ENCODE results near the gene RHOT1.
"Not testable (repeated sequence)": the region's sequence is repeated elsewhere in the genome, so short reads cannot be mapped to it uniquely, and the experiment has no call there.

Gene RHOT1

DNA sequence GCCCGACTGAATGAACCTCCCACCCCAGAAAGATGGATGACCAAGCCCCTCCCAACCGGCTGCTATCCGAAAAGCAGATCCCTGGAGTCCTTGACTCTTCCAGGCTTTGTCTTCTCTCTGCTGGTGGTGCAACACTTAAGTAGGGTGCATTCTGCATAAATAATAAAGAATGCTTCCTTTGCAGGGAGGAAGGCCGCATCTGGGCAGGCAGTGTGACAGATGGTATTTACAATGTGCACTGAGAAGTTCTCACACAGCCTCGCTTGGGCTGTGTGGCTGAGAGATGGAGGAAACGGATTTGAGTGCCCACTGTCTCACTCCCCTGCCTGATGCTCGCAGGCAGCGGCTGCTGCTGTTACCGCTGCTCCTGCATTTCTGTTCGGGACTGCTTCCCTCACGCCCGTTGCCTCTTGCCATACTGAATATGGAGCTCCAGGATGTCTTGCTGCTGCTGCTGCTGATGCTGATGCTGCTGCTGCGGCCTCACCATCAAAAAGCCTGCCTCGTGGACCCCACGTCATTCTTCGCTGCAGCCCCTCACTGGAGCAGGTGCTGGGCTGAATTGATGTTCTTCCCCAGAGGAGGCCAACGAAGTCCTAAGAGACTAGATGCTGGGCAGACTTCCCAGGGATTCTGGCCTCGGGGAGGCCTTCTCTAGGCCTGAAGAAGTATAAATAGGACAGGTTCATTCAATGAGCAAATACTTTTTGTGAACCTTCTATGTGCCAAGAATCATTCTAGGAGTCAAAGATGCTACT lies 116.3 kb downstream of the RHOT1 start:
- peaks cover 3% of the 10 kb centered on the region for H3K27me3 ChIP-seq (replicated peaks)
- no peak for DNase-seq
- no peak for TF ChIP-seq CTCF (IDR thresholded peaks at IDR 0.05; ENCODE audit: low read depth, low read length, missing control alignments)
- H3K36me3 ChIP-seq (replicated peaks) = no peaks in the 10 kb centered on the region
- H3K4me3 ChIP-seq (ENCODE audit: low read depth, low read length) = no peak overlapping the region
- in situ Hi-C loops (cut with HindIII; ENCODE audit: low pct_ligation_motif_present, low sequenced_read_pairs) = no loop called here
- H3K27ac ChIP-seq = no peak overlapping the region

- Histone ChIP-seq H3K27me3 (replicated peaks) (peaks cover 9% of the 10 kb centered on the region), H3K27ac (no peak overlapping the region), H3K36me3 (replicated peaks) (no peaks in the 10 kb centered on the region), H3K4me3 (ENCODE audit: low read depth, low read length) (no peak overlapping the region)
- TF ChIP-seq CTCF (IDR thresholded peaks at IDR 0.05; ENCODE audit: low read depth, low read length, missing control alignments) = no peak
- DNase-seq = peak; percentile 63
- in situ Hi-C loops (cut with HindIII; ENCODE audit: low pct_ligation_motif_present, low sequenced_read_pairs) = no loop called here
Measured at GRCh38 chr17:32259586-32259985, 117.3 kb downstream of the RHOT1 start.

- Histone ChIP-seq H3K4me3 (ENCODE audit: low read depth, low read length) (no peak overlapping the region), H3K27ac (no peak overlapping the region), H3K36me3 (replicated peaks) (no peaks in the 10 kb centered on the region), H3K27me3 (replicated peaks) (peaks cover 21% of the 10 kb centered on the region)
- in situ Hi-C loops (cut with HindIII; ENCODE audit: low pct_ligation_motif_present, low sequenced_read_pairs) = no loop called here
- no peak for DNase-seq
- no peak for TF ChIP-seq CTCF (IDR thresholded peaks at IDR 0.05; ENCODE audit: low read depth, low read length, missing control alignments)
Measured at GRCh38 chr17:32261417-32261736, 119.1 kb downstream of the RHOT1 start.

DNA sequence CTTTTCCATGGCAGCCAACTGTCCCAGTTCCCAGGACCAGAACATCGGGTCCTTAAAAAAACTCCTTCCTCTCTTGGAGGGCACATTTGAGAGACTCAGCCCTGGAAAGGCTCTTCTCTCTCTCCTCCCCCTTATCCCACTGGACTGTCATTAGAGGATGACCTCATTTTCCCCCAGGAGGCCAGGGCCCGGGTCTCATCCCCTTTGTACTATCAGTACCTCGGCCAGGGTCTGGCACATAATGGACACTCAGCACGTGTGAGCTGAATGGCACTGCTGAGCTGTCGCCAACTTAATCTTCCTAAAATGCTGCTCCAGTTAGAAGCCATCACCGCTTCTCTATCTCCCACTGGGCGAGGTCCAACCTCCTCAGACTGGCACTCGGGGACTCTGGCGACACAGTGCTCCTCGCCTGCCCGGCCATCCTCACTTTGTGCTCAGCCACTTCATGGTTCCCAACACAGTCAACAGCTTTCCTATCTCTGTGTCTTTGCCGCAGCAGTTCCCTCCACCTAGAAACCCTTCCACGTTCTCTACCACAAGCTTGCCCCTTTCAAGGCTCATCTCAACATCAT lies 119.7 kb downstream of the RHOT1 start:
- peaks cover 27% of the 10 kb centered on the region for H3K27me3 ChIP-seq (replicated peaks)

DNA sequence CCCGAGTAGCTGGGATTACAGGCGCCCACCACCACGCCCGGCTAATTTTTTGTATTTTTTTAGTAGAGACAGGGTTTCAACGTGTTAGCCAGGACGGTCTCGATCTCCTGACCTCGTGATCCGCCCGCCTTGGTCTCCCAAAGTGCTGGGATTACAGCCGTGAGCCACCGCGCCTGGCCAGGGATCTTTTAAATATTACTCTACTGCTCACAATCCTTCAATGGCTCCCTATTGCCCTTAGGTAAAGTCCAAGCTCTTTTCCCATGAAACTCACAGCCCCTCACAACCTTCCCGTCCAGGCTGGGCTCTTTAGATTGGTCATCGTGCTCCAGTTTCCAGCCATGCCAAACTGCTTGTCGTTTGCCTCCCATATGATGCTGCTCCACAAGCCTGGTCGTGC lies 121.2 kb downstream of the RHOT1 start:
- peaks cover 37% of the 10 kb centered on the region for H3K27me3 ChIP-seq (replicated peaks)
- H3K36me3 ChIP-seq (replicated peaks); in situ Hi-C loops (cut with HindIII; ENCODE audit: low pct_ligation_motif_present, low sequenced_read_pairs); DNase-seq; H3K4me3 ChIP-seq (ENCODE audit: low read depth, low read length); H3K27ac ChIP-seq: not testable (repeated sequence)

More for the DNA sequence above, 119.7 kb downstream of the RHOT1 start:
- H3K4me3 ChIP-seq (ENCODE audit: low read depth, low read length) = no peak overlapping the region
- no peak overlapping the region for H3K27ac ChIP-seq
- no peak for DNase-seq
- in situ Hi-C loops (cut with HindIII; ENCODE audit: low pct_ligation_motif_present, low sequenced_read_pairs) = no loop called here
- no peak for TF ChIP-seq CTCF (IDR thresholded peaks at IDR 0.05; ENCODE audit: low read depth, low read length, missing control alignments)
- H3K36me3 ChIP-seq (replicated peaks) = no peaks in the 10 kb centered on the region

GRCh38 chr17:32264140-32264799 lies 122.0 kb downstream of the RHOT1 start:
- Histone ChIP-seq H3K36me3 (replicated peaks) (no peaks in the 10 kb centered on the region), H3K27me3 (replicated peaks) (peaks cover 43% of the 10 kb centered on the region), H3K4me3 (ENCODE audit: low read depth, low read length) (no peak overlapping the region), H3K27ac (no peak overlapping the region)
- in situ Hi-C loops (cut with HindIII; ENCODE audit: low pct_ligation_motif_present, low sequenced_read_pairs) = no loop called here
- no peak for DNase-seq
- TF ChIP-seq CTCF (IDR thresholded peaks at IDR 0.05; ENCODE audit: low read depth, low read length, missing control alignments) = peak; percentile 29

Measured in brain microvascular endothelial cell (primary cell).